Uterus (tissue), 4 donors: ENCODE data around the gene CACNA1B. TPM values are rescaled to one million over a fixed set of nuclear protein-coding genes. Genes with fewer than 3 reads are reported as not detected.

Experiments
- DNase-seq, 2 donors: peaks; one replicate each; pipeline ENCODE4 v3.0.0-alpha.2; 2019 to 2020
- H3K27ac ChIP-seq, 2 donors: fragments of 200-600 bp; sonication (generic); 1 replicate in 1 of 2; 2 replicates in 1 of 2; pipeline ENCODE4 v1.5.1; 2016 to 2018
- H3K27me3 ChIP-seq, 2 donors: fragments of 200-600 bp; sonication (generic); one replicate each; pipeline ENCODE4 v1.5.1; 2018 to 2019; ENCODE audit warnings: control low read depth in 1 of 2
- H3K36me3 ChIP-seq, 2 donors: fragments of 200-600 bp; sonication (generic); one replicate each; pipeline ENCODE4 v1.5.1; 2019; ENCODE audit warnings: control low read depth in 1 of 2
- H3K4me1 ChIP-seq, 2 donors: fragments of 200-600 bp; sonication (generic); one replicate each; pipeline ENCODE4 v1.5.1; 2018 to 2019; ENCODE audit warnings: control low read depth in 1 of 2
- H3K4me3 ChIP-seq, 2 donors: fragments of 200-600 bp; sonication (generic); 1 replicate in 1 of 2; 2 replicates in 1 of 2; pipeline ENCODE4 v1.5.1; 2018 to 2019; ENCODE audit warnings: mild to moderate bottlenecking in 1 of 2
- H3K9me3 ChIP-seq, 2 donors: fragments of 200-600 bp; sonication (generic); one replicate each; pipeline ENCODE4 v1.5.1; 2019; ENCODE audit warnings: control low read depth in 1 of 2
- POLR2A ChIP-seq, 2 donors: fragments of 450-650 bp; IDR thresholded peaks; one replicate each; pipeline ENCODE4 v1.6.1; 2016; ENCODE audit warnings: antibody characterized with exemption in 2 of 2, mild to moderate bottlenecking in 1 of 2, moderate library complexity in 1 of 2
- intact Hi-C: fragments of 100-400 bp; cut with DNase I; formaldehyde crosslinking; loops from one replicate; pipeline ENCODE4 v1.15.1; 2023; ENCODE audit warnings: low total_unique reads
- total RNA-seq, 4 donors: library from RNA; depleted of rRNA in 3 of 4; stranded (reverse); fragments of >200 nt in 3 of 4; gene quantifications; one replicate each; pipeline versions ENCODE4 v1.1.0 to v1.2.4, GENCODE V29; 2014 to 2023
- TF ChIP-seq, protein P1 (sequence below), 4 experiments: fragments of 200-600 bp in 2 of 4; fragments of 450-650 bp in 2 of 4; sonication (generic) in 2 of 4; IDR thresholded peaks; one replicate each; pipeline ENCODE4 v1.5.1; 2016 to 2019; ENCODE audit warnings: antibody characterized with exemption in 4 of 4, mild to moderate bottlenecking in 2 of 4, moderate library complexity in 1 of 4
- donor health status: DM: yes; HTN: yes; CAD: no.

The CACNA1B gene
- total RNA-seq, 4 donors from 2014 or later, result 0.12 to 0.97 TPM; not detected in 2

GRCh38 chr9:137872296-137872695, 5.3 kb upstream of the CACNA1B start:
- Histone ChIP-seq H3K27ac (no peak overlapping the region), H3K9me3 (no peaks in the 10 kb centered on the region), H3K27me3 (peaks cover 0 to 4% of the 10 kb centered on the region in 2 donors), H3K36me3 (no peaks in the 10 kb centered on the region), H3K4me3 (no peak overlapping the region), H3K4me1 (no peaks in the 10 kb centered on the region)
- DNase-seq, result no peak
- intact Hi-C loops, result no loop called here
- TF ChIP-seq, protein P1, sequence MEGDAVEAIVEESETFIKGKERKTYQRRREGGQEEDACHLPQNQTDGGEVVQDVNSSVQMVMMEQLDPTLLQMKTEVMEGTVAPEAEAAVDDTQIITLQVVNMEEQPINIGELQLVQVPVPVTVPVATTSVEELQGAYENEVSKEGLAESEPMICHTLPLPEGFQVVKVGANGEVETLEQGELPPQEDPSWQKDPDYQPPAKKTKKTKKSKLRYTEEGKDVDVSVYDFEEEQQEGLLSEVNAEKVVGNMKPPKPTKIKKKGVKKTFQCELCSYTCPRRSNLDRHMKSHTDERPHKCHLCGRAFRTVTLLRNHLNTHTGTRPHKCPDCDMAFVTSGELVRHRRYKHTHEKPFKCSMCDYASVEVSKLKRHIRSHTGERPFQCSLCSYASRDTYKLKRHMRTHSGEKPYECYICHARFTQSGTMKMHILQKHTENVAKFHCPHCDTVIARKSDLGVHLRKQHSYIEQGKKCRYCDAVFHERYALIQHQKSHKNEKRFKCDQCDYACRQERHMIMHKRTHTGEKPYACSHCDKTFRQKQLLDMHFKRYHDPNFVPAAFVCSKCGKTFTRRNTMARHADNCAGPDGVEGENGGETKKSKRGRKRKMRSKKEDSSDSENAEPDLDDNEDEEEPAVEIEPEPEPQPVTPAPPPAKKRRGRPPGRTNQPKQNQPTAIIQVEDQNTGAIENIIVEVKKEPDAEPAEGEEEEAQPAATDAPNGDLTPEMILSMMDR (IDR thresholded peaks at IDR 0.05), result no peak
- TF ChIP-seq POLR2A (IDR thresholded peaks at IDR 0.05), result no peak

DNA sequence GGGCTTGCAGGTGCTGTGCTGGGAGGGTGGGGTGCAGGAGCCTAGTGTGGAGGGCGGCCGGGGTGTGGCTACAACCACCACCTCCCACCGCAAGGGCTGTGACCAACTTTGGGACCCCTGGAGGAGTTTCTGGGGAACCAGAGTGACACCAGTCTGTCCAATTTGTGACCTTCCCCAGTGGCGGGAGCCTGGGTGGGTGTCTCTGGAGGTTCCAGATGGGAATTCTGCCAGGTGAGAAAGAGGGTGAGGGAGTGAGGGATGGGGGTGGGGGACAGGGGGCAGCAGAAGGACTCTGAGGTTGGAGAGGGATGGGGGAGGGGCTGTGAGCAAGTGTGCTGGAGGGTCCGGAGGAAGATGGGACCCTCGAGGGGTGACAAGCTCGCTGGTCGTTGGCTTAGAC, 4.2 kb upstream of the CACNA1B start:
- H3K27ac ChIP-seq, result no peak overlapping the region
- no peaks in the 10 kb centered on the region for H3K9me3 ChIP-seq
- TF ChIP-seq POLR2A (IDR thresholded peaks at IDR 0.05), result no peak
- TF ChIP-seq, protein P1 (IDR thresholded peaks at IDR 0.05), result no peak
- H3K36me3 ChIP-seq, result no peaks in the 10 kb centered on the region
- intact Hi-C loops, result no loop called here
- peaks cover 0 to 4% of the 10 kb centered on the region in 2 donors for H3K27me3 ChIP-seq
- peaks cover 0 to 4% of the 10 kb centered on the region in 2 donors for H3K4me1 ChIP-seq
- no peak overlapping the region for H3K4me3 ChIP-seq
- no peak for DNase-seq

DNA sequence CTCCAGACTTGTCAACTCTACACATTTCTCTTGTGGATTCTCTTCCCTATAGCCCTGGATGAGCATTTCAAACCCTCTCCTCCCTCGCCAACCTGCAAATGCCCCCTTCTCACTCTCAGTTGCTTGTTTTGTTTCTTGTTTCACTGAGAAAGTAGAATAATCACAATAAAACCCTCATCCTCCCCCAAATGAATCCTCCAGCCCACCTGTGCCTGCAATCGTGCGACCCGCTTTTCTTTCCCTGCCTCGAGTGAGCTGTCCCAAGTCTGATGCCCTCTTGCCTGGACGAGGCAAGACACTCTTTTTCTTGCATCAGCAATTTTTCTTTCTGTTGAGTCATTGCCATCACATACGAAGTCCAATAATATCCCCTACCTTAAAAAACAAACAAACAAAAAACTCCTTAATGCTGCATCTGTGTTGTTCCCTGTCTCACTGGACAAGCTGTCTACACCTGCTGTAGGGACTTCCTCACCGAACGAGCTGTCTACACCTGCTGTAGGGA, 3.7 kb upstream of the CACNA1B start:
- Histone ChIP-seq H3K9me3 (no peaks in the 10 kb centered on the region), H3K4me1 (peaks cover 0 to 8% of the 10 kb centered on the region in 2 donors), H3K27me3 (peaks cover 0 to 4% of the 10 kb centered on the region in 2 donors), H3K4me3 (no peak overlapping the region), H3K36me3 (no peaks in the 10 kb centered on the region), H3K27ac (no peak overlapping the region)
- no peak for DNase-seq
- TF ChIP-seq, protein P1 (IDR thresholded peaks at IDR 0.05), result no peak
- TF ChIP-seq POLR2A (IDR thresholded peaks at IDR 0.05), result no peak
- intact Hi-C loops, result no loop called here

DNA sequence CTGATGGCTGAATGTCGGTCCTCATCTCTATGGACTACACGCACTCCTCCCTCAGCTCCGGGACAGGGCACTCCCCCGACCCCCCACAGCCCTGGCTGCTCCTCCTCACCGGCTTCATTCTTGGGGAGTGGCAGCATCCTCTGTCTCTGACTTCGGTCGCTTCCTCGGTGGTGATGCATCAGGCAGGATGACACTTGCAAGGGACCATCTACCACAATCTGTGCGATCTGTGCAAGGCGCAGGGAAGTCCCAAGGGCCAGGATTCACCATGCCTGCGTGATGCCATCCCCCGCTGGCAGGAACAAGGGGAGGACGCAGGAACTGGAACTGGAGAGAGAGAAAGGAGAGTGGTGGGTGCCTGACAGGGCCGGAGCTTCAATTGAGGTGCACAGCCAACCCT, 2.2 kb upstream of the CACNA1B start:
- Histone ChIP-seq H3K4me3 (no peak overlapping the region), H3K4me1 (peaks cover 0 to 8% of the 10 kb centered on the region in 2 donors), H3K27me3 (peaks cover 0 to 10% of the 10 kb centered on the region in 2 donors), H3K36me3 (no peaks in the 10 kb centered on the region), H3K9me3 (no peaks in the 10 kb centered on the region), H3K27ac (no peak overlapping the region)
- intact Hi-C loops, result no loop called here
- DNase-seq, result no peak
- no peak for TF ChIP-seq POLR2A (IDR thresholded peaks at IDR 0.05)
- TF ChIP-seq, protein P1 (IDR thresholded peaks at IDR 0.05), result no peak

DNA sequence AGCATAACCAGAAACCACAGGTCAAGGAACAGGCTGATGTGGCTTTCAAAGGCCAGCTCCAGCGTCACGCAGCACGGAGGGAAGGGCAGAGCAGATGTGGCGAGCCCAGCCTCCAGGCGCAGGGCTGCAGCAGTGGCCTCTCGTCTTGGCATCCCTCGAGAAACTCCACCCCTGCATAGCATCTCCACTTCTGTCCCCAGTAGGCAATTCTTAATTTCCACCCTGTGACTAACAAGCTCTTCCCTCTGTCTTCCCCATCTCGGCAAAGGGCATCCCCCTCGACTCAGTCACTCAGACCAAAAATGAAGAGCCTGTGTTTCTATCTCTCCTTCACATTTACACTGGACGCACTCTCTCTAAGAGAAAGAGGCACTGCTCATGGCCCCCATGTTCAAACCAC, 1.7 kb upstream of the CACNA1B start:
- Histone ChIP-seq H3K36me3 (no peaks in the 10 kb centered on the region), H3K27me3 (peaks cover 0 to 10% of the 10 kb centered on the region in 2 donors), H3K4me3 (no peak overlapping the region), H3K27ac (no peak overlapping the region), H3K4me1 (peaks cover 0 to 8% of the 10 kb centered on the region in 2 donors), H3K9me3 (no peaks in the 10 kb centered on the region)
- intact Hi-C loops, result no loop called here
- DNase-seq, result no peak
- TF ChIP-seq, protein P1 (IDR thresholded peaks at IDR 0.05), result no peak
- TF ChIP-seq POLR2A (IDR thresholded peaks at IDR 0.05), result no peak
